Measurements from ENCODE around the gene RADIL. TPM values are rescaled to one million over a fixed set of nuclear protein-coding genes. Genes with fewer than 3 reads are reported as not detected.

RADIL gene
- total and polyA plus RNA-seq, 4 donors, result 0.25 to 15.0 (median 7.5) TPM

DNA sequence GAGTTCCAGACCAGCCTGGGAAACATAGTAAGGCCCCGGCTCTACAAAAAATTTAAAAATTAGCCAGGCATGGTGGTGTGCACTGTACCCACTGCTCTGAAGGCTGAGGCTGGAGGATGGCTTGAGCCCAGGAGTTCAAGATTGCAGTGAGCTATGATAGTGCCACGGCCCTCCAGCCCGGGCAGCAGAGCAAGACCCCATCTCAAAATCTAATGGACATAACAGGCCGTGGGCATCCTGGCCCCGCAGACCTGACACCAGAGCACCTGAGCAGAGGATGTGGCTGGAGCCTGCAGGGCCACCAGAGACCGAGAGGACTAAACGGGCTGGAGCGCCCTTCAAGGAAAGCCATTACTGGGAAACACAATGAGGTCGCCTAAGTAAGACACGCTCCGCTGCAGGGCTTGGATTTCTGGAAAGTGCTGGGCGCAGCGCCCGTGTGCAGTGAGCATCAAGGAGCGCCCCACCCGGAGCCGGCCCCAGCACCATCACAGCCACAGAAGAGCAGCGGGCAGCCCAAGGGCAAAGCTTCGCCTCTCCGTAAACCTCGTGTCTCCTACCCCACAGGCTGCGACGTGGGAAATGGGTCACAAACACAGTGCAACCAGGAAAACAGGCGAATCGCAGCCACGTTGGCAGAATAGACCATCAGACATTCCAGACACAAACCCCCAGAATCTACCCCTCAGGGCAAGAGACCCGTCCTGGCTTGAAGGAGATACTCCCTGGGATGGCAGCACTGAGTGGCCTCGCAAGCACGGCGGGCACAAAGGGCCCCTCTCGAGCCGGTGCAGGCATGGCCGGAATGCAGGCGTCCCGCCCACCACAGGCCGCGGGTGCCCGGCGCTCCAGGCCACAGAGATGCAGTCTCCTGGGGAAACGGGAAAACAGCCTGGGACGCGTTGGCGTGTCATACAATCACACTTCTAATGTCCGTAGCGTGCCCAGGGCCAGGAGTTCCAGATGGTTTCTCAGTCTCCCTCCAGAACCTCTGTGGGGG, 4.9 kb downstream of the RADIL start:
- no peak overlapping the region for H3K27ac ChIP-seq (ENCODE audit: low read depth in 1 of 2, low read length in 2 of 2)
- intact Hi-C loops (cut with DNase I), result no loop called here
- H3K4me3 ChIP-seq (ENCODE audit: low read length in 2 of 2), result no peak overlapping the region
- DNase-seq, result peak in 1 of 2 donors; percentile 74
- no peak for ATAC-seq (ENCODE audit: low FRiP score)
- 79 to 82% methylated on average over 45 of the region's 45 CpGs for WGBS, 2 donors
- peaks cover 0 to 1% of the 10 kb centered on the region in 2 donors for H3K4me1 ChIP-seq (ENCODE audit: control insufficient read depth in 1 of 2, insufficient read depth in 2 of 2, low read length in 2 of 2)
- H3K9me3 ChIP-seq (ENCODE audit: control insufficient read depth, low read length), result no peaks in the 10 kb centered on the region
- no peaks in the 10 kb centered on the region for H3K36me3 ChIP-seq (ENCODE audit: control insufficient read depth in 1 of 2, insufficient read depth in 2 of 2, low read length in 1 of 2)
- H3K27me3 ChIP-seq (ENCODE audit: control insufficient read depth in 1 of 2, insufficient read depth in 2 of 2, low read length in 1 of 2), result no peaks in the 10 kb centered on the region

DNA sequence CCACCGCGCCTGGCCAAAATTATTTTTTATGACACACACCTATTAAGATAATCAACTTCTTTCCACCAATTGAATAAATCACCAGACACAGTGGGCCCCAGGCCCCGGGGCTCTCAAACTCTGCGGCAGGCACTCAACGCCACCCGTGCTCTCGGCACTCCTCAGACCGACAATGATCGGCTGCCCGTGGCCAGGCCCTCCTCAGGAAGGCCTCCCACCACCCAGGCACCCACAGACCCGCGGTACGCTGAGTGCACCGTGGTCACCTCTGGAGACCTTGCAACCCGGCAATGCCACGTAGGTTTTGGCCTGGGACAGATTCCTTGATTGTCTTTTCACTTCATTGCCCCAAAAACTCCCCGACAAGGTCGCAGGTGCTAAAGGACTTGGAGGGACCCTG, 6.9 kb downstream of the RADIL start:
- WGBS, 2 donors, result 98% methylated on average over 18 of the region's 18 CpGs
- no peaks in the 10 kb centered on the region for H3K4me1 ChIP-seq (ENCODE audit: control insufficient read depth in 1 of 2, insufficient read depth in 2 of 2, low read length in 2 of 2)
- intact Hi-C loops (cut with DNase I), result no loop called here
- no peaks in the 10 kb centered on the region for H3K36me3 ChIP-seq (ENCODE audit: control insufficient read depth in 1 of 2, insufficient read depth in 2 of 2, low read length in 1 of 2)
- H3K27me3 ChIP-seq (ENCODE audit: control insufficient read depth in 1 of 2, insufficient read depth in 2 of 2, low read length in 1 of 2), result no peaks in the 10 kb centered on the region
- no peak overlapping the region for H3K27ac ChIP-seq (ENCODE audit: low read depth in 1 of 2, low read length in 2 of 2)
- ATAC-seq (ENCODE audit: low FRiP score) (no peak), DNase-seq (peak in 1 of 2 donors; percentile 63)
- no peak overlapping the region for H3K4me3 ChIP-seq (ENCODE audit: low read length in 2 of 2)
- no peaks in the 10 kb centered on the region for H3K9me3 ChIP-seq (ENCODE audit: control insufficient read depth, low read length)

DNA sequence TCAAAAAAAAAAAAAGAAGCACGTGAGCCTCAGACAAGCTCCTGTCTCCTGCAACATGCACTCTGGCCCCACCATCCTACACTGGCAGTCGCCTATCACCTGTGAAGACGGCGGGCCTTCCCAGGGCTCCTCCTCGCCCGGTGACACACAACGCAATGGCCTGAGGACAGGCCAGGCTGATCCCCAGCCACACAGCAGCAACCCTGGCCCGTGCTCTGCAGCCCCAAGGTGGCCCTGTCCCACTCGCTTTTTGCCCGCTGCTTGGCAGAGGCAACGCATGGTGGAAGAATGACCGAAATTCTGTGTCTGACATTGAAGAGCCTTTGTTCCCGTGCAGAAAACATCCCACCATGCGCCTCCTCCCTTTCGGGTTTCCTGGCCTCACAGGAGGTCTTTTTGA, 8.1 kb downstream of the RADIL start:
- Histone ChIP-seq H3K4me3 (ENCODE audit: low read length in 2 of 2) (no peak overlapping the region), H3K4me1 (ENCODE audit: control insufficient read depth in 1 of 2, insufficient read depth in 2 of 2, low read length in 2 of 2) (no peaks in the 10 kb centered on the region), H3K27me3 (ENCODE audit: control insufficient read depth in 1 of 2, insufficient read depth in 2 of 2, low read length in 1 of 2) (no peaks in the 10 kb centered on the region), H3K36me3 (ENCODE audit: control insufficient read depth in 1 of 2, insufficient read depth in 2 of 2, low read length in 1 of 2) (no peaks in the 10 kb centered on the region), H3K27ac (ENCODE audit: low read depth in 1 of 2, low read length in 2 of 2) (no peak overlapping the region), H3K9me3 (ENCODE audit: control insufficient read depth, low read length) (no peaks in the 10 kb centered on the region)
- peak in 1 of 2 donors; percentile 62 for DNase-seq
- ATAC-seq (ENCODE audit: low FRiP score), result no peak
- WGBS, 2 donors, result 96 to 97% methylated on average over 15 of the region's 15 CpGs
- intact Hi-C loops (cut with DNase I), result no loop called here

DNA sequence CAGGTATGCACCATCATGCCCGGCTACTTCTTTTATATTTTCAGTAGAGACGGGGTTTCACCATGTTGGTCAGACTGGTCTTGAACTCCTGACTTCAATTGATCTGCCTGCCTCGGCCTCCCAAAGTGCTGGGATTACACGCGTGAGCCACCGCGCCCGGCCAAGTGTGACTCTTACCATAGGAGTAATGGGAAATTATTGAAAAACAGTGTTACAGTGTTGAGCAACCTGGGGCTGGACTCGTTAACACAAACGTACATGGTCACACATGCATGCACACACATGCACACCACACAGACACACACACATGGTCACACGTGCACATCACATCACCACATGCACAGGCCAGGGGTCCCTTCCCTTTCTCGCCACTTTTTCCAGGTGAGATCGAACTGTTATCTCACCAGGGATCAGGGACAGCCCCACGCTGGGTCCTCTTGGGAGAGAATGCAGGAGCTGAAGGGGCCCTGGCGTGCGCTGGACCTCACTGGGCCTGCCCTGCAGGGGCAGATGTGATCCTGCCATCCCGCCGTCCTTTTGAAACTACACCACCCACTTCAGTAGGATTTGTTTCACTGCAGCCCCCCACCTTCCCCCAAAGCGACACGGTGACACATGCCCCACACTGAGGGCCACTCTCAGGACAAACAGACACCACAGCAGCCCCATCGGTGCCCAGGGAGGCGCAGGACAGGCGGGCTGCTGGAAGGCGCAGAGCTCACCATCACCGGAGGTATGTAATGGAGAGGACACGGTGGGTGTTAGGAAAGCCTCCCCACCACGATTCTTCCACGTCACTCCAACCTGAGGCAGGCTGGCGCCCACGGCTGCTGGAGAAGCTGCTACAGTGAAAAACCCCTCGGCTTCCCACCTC, 10.2 kb downstream of the RADIL start:
- DNase-seq, result peak in 1 of 2 donors; percentile 55
- 94 to 95% methylated on average over 31 of the region's 31 CpGs for WGBS, 2 donors
- intact Hi-C loops (cut with DNase I), result no loop called here

DNA sequence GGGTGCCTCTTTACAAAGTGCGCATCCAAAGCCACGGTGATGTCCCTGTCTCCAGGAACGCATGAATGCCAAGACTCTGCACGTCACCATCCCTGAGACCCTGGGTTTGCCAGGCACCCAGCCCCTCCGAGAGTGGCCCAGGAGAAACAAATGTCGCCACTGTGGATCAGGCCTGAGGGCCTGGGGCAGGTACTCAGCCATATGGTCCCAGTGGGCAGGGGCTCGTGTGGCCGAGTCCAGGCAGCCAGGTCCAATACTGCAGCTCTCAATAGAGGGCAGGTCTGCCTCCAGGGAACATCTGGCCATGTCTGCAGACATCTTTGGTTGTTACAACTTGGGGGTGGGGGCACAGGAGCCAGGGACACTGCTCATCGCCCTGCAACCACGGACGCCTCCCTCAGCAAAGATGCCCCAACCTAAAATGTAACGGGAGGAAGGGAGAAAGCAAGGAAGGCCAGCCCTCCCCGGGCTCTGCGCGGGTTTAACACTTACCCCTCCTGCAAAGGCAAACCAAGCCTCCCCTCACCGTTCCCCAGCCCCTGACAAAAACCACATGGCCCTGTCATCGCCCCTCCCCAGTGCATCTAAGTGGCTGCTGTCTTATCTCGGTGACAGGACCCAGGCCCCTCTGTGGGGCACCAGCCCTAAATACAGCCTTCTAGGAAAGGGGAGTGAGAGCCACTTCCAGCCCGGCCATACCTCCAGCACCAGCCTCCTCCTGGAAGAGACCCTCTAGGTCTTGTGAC, 11.4 kb downstream of the RADIL start:
- H3K9me3 ChIP-seq (ENCODE audit: control insufficient read depth, low read length), result peaks cover 2% of the 10 kb centered on the region
- 82 to 90% methylated on average over 19 of the region's 19 CpGs for WGBS, 2 donors
- H3K36me3 ChIP-seq (ENCODE audit: control insufficient read depth in 1 of 2, insufficient read depth in 2 of 2, low read length in 1 of 2), result no peaks in the 10 kb centered on the region
- H3K27ac ChIP-seq (ENCODE audit: low read depth in 1 of 2, low read length in 2 of 2), result no peak overlapping the region
- no peak overlapping the region for H3K4me3 ChIP-seq (ENCODE audit: low read length in 2 of 2)
- no peak for ATAC-seq (ENCODE audit: low FRiP score)
- H3K27me3 ChIP-seq (ENCODE audit: control insufficient read depth in 1 of 2, insufficient read depth in 2 of 2, low read length in 1 of 2), result no peaks in the 10 kb centered on the region
- no peaks in the 10 kb centered on the region for H3K4me1 ChIP-seq (ENCODE audit: control insufficient read depth in 1 of 2, insufficient read depth in 2 of 2, low read length in 2 of 2)
- peak in 1 of 2 donors; percentile 57 for DNase-seq
- intact Hi-C loops (cut with DNase I), result no loop called here

More for the DNA sequence above, 10.2 kb downstream of the RADIL start:
- no peaks in the 10 kb centered on the region for H3K4me1 ChIP-seq (ENCODE audit: control insufficient read depth in 1 of 2, insufficient read depth in 2 of 2, low read length in 2 of 2)
- no peaks in the 10 kb centered on the region for H3K27me3 ChIP-seq (ENCODE audit: control insufficient read depth in 1 of 2, insufficient read depth in 2 of 2, low read length in 1 of 2)
- peaks cover 1% of the 10 kb centered on the region for H3K9me3 ChIP-seq (ENCODE audit: control insufficient read depth, low read length)
- no peak overlapping the region for H3K4me3 ChIP-seq (ENCODE audit: low read length in 2 of 2)
- H3K27ac ChIP-seq (ENCODE audit: low read depth in 1 of 2, low read length in 2 of 2), result no peak overlapping the region
- ATAC-seq (ENCODE audit: low FRiP score), result no peak
- no peaks in the 10 kb centered on the region for H3K36me3 ChIP-seq (ENCODE audit: control insufficient read depth in 1 of 2, insufficient read depth in 2 of 2, low read length in 1 of 2)

DNA sequence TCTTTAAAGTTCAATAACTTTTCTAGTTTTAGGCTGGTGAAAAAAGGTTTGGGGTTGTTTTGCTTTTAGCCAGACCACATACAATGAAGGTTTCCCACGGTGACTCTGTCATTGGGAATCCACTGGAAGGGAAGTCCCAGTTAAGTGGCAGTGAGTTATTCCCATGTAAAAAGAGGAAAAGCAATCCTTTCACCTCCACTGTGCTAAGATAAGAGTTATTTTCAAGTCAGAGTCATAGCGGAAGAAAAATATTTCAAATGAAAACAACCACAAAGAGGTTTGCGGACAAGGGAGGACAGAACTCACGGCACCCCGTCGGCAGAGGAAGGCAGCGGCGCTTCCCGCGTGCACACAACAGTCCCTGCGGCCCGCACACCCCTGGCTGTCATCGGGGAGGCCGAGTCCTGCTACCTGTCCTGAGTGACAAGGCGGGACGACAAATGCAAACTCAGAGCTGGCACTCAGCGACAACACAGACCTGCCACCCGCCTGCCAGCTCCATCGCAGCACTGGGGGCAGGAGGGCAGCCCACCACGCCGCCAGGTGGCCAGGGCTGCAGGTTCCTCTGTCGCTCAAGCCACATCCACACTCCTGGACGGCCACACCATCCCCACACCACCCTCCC, 12.3 kb downstream of the RADIL start:
- intact Hi-C loops (cut with DNase I), result no loop called here
- H3K36me3 ChIP-seq (ENCODE audit: control insufficient read depth in 1 of 2, insufficient read depth in 2 of 2, low read length in 1 of 2), result no peaks in the 10 kb centered on the region

DNA sequence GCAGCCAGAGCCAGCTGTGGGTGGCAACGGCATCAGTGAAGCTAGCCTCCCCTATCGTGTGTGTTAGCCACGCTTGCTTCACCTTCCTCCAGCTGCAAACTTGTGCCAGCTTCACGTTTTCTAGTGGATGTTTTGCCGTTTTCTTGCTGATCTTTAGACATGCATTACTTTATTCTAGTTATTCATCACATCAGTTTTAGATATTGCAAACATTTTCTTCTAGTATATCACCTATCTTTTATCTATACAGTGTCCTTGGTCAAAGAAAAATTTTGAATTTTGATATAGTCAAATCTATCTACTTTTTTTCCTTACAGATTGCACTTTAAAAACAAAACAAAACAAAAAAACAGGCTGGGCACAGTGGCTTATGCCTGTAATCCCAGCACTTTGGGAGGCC, 15.0 kb downstream of the RADIL start:
- H3K36me3 ChIP-seq (ENCODE audit: control insufficient read depth in 1 of 2, insufficient read depth in 2 of 2, low read length in 1 of 2), result no peaks in the 10 kb centered on the region
- 94 to 96% methylated on average over 5 of the region's 5 CpGs for WGBS, 2 donors
- intact Hi-C loops (cut with DNase I), result no loop called here
- no peaks in the 10 kb centered on the region for H3K4me1 ChIP-seq (ENCODE audit: control insufficient read depth in 1 of 2, insufficient read depth in 2 of 2, low read length in 2 of 2)
- no peak overlapping the region for H3K4me3 ChIP-seq (ENCODE audit: low read length in 2 of 2)
- H3K27ac ChIP-seq (ENCODE audit: low read depth in 1 of 2, low read length in 2 of 2), result no peak overlapping the region
- no peaks in the 10 kb centered on the region for H3K27me3 ChIP-seq (ENCODE audit: control insufficient read depth in 1 of 2, insufficient read depth in 2 of 2, low read length in 1 of 2)
- ATAC-seq (ENCODE audit: low FRiP score) (no peak), DNase-seq (no peak)
- H3K9me3 ChIP-seq (ENCODE audit: control insufficient read depth, low read length), result peaks cover 16% of the 10 kb centered on the region

More for the DNA sequence above, 12.3 kb downstream of the RADIL start:
- DNase-seq (peak in 1 of 2 donors; percentile 67), ATAC-seq (ENCODE audit: low FRiP score) (no peak)
- Histone ChIP-seq H3K4me1 (ENCODE audit: control insufficient read depth in 1 of 2, insufficient read depth in 2 of 2, low read length in 2 of 2) (no peaks in the 10 kb centered on the region), H3K9me3 (ENCODE audit: control insufficient read depth, low read length) (peaks cover 8% of the 10 kb centered on the region), H3K27ac (ENCODE audit: low read depth in 1 of 2, low read length in 2 of 2) (no peak overlapping the region), H3K27me3 (ENCODE audit: control insufficient read depth in 1 of 2, insufficient read depth in 2 of 2, low read length in 1 of 2) (no peaks in the 10 kb centered on the region), H3K4me3 (ENCODE audit: low read length in 2 of 2) (no peak overlapping the region)
- WGBS, 2 donors, result 36 to 41% methylated on average over 23 of the region's 23 CpGs

Measured in aorta (tissue), 5 donors.